Right lung (tissue), 5 donors: Measurements from ENCODE around the gene PP2D1. TPM values are rescaled to one million over a fixed set of nuclear protein-coding genes. Genes with fewer than 3 reads are reported as not detected.

Source experiments
- polyA plus RNA-seq, 5 donors: library from polyadenylated mRNA; unstranded; fragments of 120-200 nt; gene quantifications; one replicate each; pipeline versions ENCODE4 v1.2.1 to v1.2.3, GENCODE V29; 2013; ENCODE audit warnings: inconsistent platforms in 1 of 5, low replicate concordance in 1 of 5; ENCODE audit not compliant: insufficient read length in 5 of 5, insufficient read depth in 1 of 5

Gene PP2D1
- polyA plus RNA-seq, 5 donors, result 0.66 to 1.3 (median 0.70) TPM

Other genes starting within 250 kb of the PP2D1 start
- gene EFHB, start 78.0 kb downstream of the PP2D1 start, polyA plus RNA-seq, result 1 to 10 TPM; 1.1 to 6.2 (median 3.6) TPM
- gene RAB5A, start 65.2 kb downstream of the PP2D1 start, polyA plus RNA-seq, result 10 to 100 TPM; 56.3 to 75.4 (median 70.3) TPM
- gene KAT2B, start 28.2 kb upstream of the PP2D1 start, polyA plus RNA-seq, result 10 to 100 TPM; 29.3 to 48.7 (median 40.9) TPM
- gene SGO1, start 173.9 kb upstream of the PP2D1 start, polyA plus RNA-seq, result 10 to 100 TPM in 3 of 5 donors, 1 to 10 TPM in 2; 4.9 to 16.9 (median 10.2) TPM